HEK293 (cell line): ENCODE data around the gene POC1B.

Experiments
- CTCF ChIA-PET: fragments of 350-600 bp; formaldehyde crosslinking; extraction: SDS; loops from one replicate; lab custom pipeline; 2021; ENCODE audit warnings: antibody characterized with exemption; lab: Yijun Ruan, JAX
- POLR2A ChIA-PET: fragments of 300-600 bp; formaldehyde crosslinking; extraction: SDS; loops from one replicate; lab custom pipeline; 2020; ENCODE audit warnings: antibody characterized with exemption, inconsistent platforms; lab: Yijun Ruan, JAX
- H3K27ac ChIP-seq: fragments of 200-500 bp; sonication (Bioruptor generic); 2 replicates; pipeline ENCODE4 v1.5.1; 2014; ENCODE audit warnings: low read depth, low read length, control low read depth, inconsistent platforms; ENCODE audit errors: extremely low read depth
- H3K36me3 ChIP-seq, 2 experiments: fragments of 200-500 bp in 1 of 2; sonication (Bioruptor generic) in 1 of 2; 1 replicate in 1 of 2; 2 replicates in 1 of 2; pipeline ENCODE4 v1.5.1; 2014 to 2017; ENCODE audit warnings: inconsistent platforms in 2 of 2, low read length in 2 of 2; ENCODE audit not compliant: control insufficient read depth in 2 of 2, insufficient read depth in 1 of 2
- H3K4me1 ChIP-seq: fragments of 200-500 bp; sonication (Bioruptor generic); 2 replicates; pipeline ENCODE4 v1.5.1; 2014; ENCODE audit warnings: mild to moderate bottlenecking, low read length, inconsistent platforms; ENCODE audit not compliant: control insufficient read depth, insufficient read depth
- H3K4me3 ChIP-seq: 2 replicates; pipeline ENCODE4 v1.5.1; 2011; ENCODE audit warnings: low read depth, mild to moderate bottlenecking, control low read depth, low read length, moderate library complexity
- H3K9me3 ChIP-seq: fragments of 200-500 bp; sonication (Bioruptor generic); 2 replicates; pipeline ENCODE4 v1.5.1; 2014; ENCODE audit warnings: low read depth, low read length, inconsistent platforms; ENCODE audit not compliant: control insufficient read depth, insufficient read depth
- BCL6B ChIP-seq: fragments of 450-650 bp; formaldehyde crosslinking; IDR thresholded peaks from 2 replicates; pipeline ENCODE4 v1.5.1; 2017; ENCODE audit warnings: missing biosample characterization, missing genetic modification characterization
- PRDM6 ChIP-seq: fragments of 450-650 bp; formaldehyde crosslinking; IDR thresholded peaks from 2 replicates; pipeline ENCODE4 v1.5.1; 2017; ENCODE audit warnings: missing biosample characterization, missing genetic modification characterization
- SCRT1 ChIP-seq: fragments of 450-650 bp; formaldehyde crosslinking; IDR thresholded peaks from 2 replicates; pipeline ENCODE4 v1.5.1; 2016; ENCODE audit warnings: missing biosample characterization, missing genetic modification characterization, borderline replicate concordance
- ZBTB44 ChIP-seq: fragments of 450-650 bp; IDR thresholded peaks from 2 replicates; pipeline ENCODE4 v1.5.1; 2018; ENCODE audit warnings: missing biosample characterization, mild to moderate bottlenecking, missing genetic modification characterization
- ZEB2 ChIP-seq: fragments of 450-650 bp; formaldehyde crosslinking; IDR thresholded peaks from 2 replicates; pipeline ENCODE4 v1.5.1; 2016; ENCODE audit warnings: missing biosample characterization, missing genetic modification characterization
- ZFP41 ChIP-seq: fragments of 450-650 bp; formaldehyde crosslinking; IDR thresholded peaks from 2 replicates; pipeline ENCODE4 v1.5.1; 2016; ENCODE audit warnings: missing biosample characterization, missing genetic modification characterization, borderline replicate concordance
- ZNF175 ChIP-seq: fragments of 450-650 bp; formaldehyde crosslinking; IDR thresholded peaks from 2 replicates; pipeline ENCODE4 v1.5.1; 2016; ENCODE audit warnings: missing biosample characterization, missing genetic modification characterization
- ZNF18 ChIP-seq: fragments of 450-650 bp; formaldehyde crosslinking; IDR thresholded peaks from 2 replicates; pipeline ENCODE4 v1.5.1; 2016; ENCODE audit warnings: missing biosample characterization, missing genetic modification characterization
- ZNF23 ChIP-seq: fragments of 450-650 bp; formaldehyde crosslinking; IDR thresholded peaks from 2 replicates; pipeline ENCODE4 v1.5.1; 2016; ENCODE audit warnings: missing biosample characterization, missing genetic modification characterization, borderline replicate concordance
- ZNF292 ChIP-seq: fragments of 450-650 bp; formaldehyde crosslinking; IDR thresholded peaks from 2 replicates; pipeline ENCODE4 v1.5.1; 2016; ENCODE audit warnings: low read depth, missing biosample characterization, missing genetic modification characterization, borderline replicate concordance
- ZNF302 ChIP-seq: fragments of 450-650 bp; formaldehyde crosslinking; IDR thresholded peaks from 2 replicates; pipeline ENCODE4 v1.5.1; 2016; ENCODE audit warnings: missing biosample characterization, missing genetic modification characterization, low read depth
- ZNF518A ChIP-seq: fragments of 450-650 bp; formaldehyde crosslinking; conservative IDR thresholded peaks from 2 replicates; pipeline ENCODE4 v1.5.1; 2016; ENCODE audit warnings: low read depth, missing biosample characterization, missing genetic modification characterization
- ZNF610 ChIP-seq: fragments of 450-650 bp; formaldehyde crosslinking; IDR thresholded peaks from 2 replicates; pipeline ENCODE4 v1.5.1; 2016; ENCODE audit warnings: missing biosample characterization, missing genetic modification characterization, borderline replicate concordance
- ZNF664 ChIP-seq: fragments of 450-650 bp; formaldehyde crosslinking; IDR thresholded peaks from 2 replicates; pipeline ENCODE4 v1.5.1; 2016; ENCODE audit warnings: missing biosample characterization, missing genetic modification characterization
- ZNF76 ChIP-seq: fragments of 450-650 bp; formaldehyde crosslinking; IDR thresholded peaks from 2 replicates; pipeline ENCODE4; 2016; ENCODE audit warnings: low read depth, missing biosample characterization, missing genetic modification characterization, borderline replicate concordance
- ZNF768 ChIP-seq: fragments of 450-650 bp; formaldehyde crosslinking; IDR thresholded peaks from 2 replicates; pipeline ENCODE4 v1.5.1; 2018; ENCODE audit warnings: missing biosample characterization, mild to moderate bottlenecking, missing genetic modification characterization
- ZSCAN18 ChIP-seq: fragments of 450-650 bp; formaldehyde crosslinking; IDR thresholded peaks from 2 replicates; pipeline ENCODE4 v1.5.1; 2016; ENCODE audit warnings: missing biosample characterization, missing genetic modification characterization
- ZXDB ChIP-seq: fragments of 450-650 bp; formaldehyde crosslinking; IDR thresholded peaks from 2 replicates; pipeline ENCODE4 v1.5.1; 2016; ENCODE audit warnings: missing biosample characterization, missing genetic modification characterization

The POC1B gene

GRCh38 chr12:89405626-89406345 is 120.1 kb downstream of the POC1B start:
- CTCF ChIA-PET: no interaction called here
- TF ChIP-seq ZSCAN18: no peak
- TF ChIP-seq ZNF76 (tag by site-specific recombination): no peak
- TF ChIP-seq ZNF18 (tag by site-specific recombination): no peak
- no peak for TF ChIP-seq ZNF610
- no peak for TF ChIP-seq ZNF302 (tag by site-specific recombination)
- TF ChIP-seq ZBTB44 (tag by site-specific recombination): no peak
- TF ChIP-seq PRDM6 (tag by site-specific recombination): no peak
- TF ChIP-seq ZNF23 (tag by site-specific recombination): no peak
- TF ChIP-seq ZNF768: no peak
- no peak for TF ChIP-seq BCL6B (tag by site-specific recombination)
- no peak for TF ChIP-seq ZNF518A
- TF ChIP-seq ZNF664: no peak
- no peak for TF ChIP-seq ZEB2 (tag by site-specific recombination)
- TF ChIP-seq ZFP41 (tag by site-specific recombination): no peak
- no peak for TF ChIP-seq ZNF292 (tag by site-specific recombination)
- no peak for TF ChIP-seq ZNF175 (tag by site-specific recombination)
- no peak for TF ChIP-seq ZXDB (tag by site-specific recombination)
- TF ChIP-seq SCRT1: no peak
- POLR2A ChIA-PET: no interaction called here
- Histone ChIP-seq H3K27ac (no peak overlapping the region), H3K36me3 (no peaks in the 10 kb centered on the region), H3K4me3 (no peak overlapping the region), H3K4me1 (no peaks in the 10 kb centered on the region), H3K9me3 (no peaks in the 10 kb centered on the region)
